Osteocyte (in vitro differentiated cells): ENCODE measurements around the gene CCDC107. TPM values are rescaled to one million over a fixed set of nuclear protein-coding genes. Genes with fewer than 3 reads are reported as not detected.
A peak's percentile ranks its signal among the peaks of the same experiment; 100 is the strongest.

Experiments used
- DNase-seq: peaks from one replicate; pipeline ENCODE4 v3.0.0; 2021; ENCODE audit warnings: mixed read lengths; ENCODE audit not compliant: unreplicated experiment; ENCODE audit errors: extremely low spot score
- H3K27ac Mint-ChIP-seq: one replicate; pipeline ENCODE4 v1.8.0; 2021; ENCODE audit warnings: mild to moderate bottlenecking, mixed read lengths; ENCODE audit not compliant: unreplicated experiment
- H3K27me3 Mint-ChIP-seq: one replicate; pipeline ENCODE4 v1.8.0; 2021; ENCODE audit warnings: mixed read lengths; ENCODE audit not compliant: unreplicated experiment
- H3K36me3 Mint-ChIP-seq: one replicate; pipeline ENCODE4 v1.8.0; 2021; ENCODE audit warnings: mixed read lengths; ENCODE audit not compliant: unreplicated experiment
- H3K4me1 Mint-ChIP-seq: one replicate; pipeline ENCODE4 v1.8.0; 2021; ENCODE audit warnings: mixed read lengths; ENCODE audit not compliant: unreplicated experiment
- H3K4me3 Mint-ChIP-seq: one replicate; pipeline ENCODE4 v1.8.0; 2021; ENCODE audit warnings: mild to moderate bottlenecking, moderate library complexity, mixed read lengths; ENCODE audit not compliant: unreplicated experiment
- H3K9me3 Mint-ChIP-seq: one replicate; pipeline ENCODE4 v1.8.0; 2021; ENCODE audit warnings: mixed read lengths; ENCODE audit not compliant: unreplicated experiment
- CTCF ChIP-seq: fragments of 200-600 bp; sonication (generic); IDR thresholded peaks from 2 replicates; pipeline ENCODE4 v1.5.0; 2021; ENCODE audit warnings: antibody characterized with exemption, mild to moderate bottlenecking, moderate library complexity
- total RNA-seq: library from RNA; stranded (reverse); gene quantifications from 2 replicates; pipeline ENCODE4 v1.2.1, GENCODE V29; 2021

CCDC107 gene
- total RNA-seq, 1 donor from 2014 or later = 31.3 TPM

GRCh38 chr9:35674025-35674361 is 15.9 kb downstream of the CCDC107 start:
- DNase-seq = no peak
- Mint-ChIP-seq H3K27me3 (no peaks in the 10 kb centered on the region), H3K4me3 (no peak overlapping the region), H3K4me1 (peaks cover 47% of the 10 kb centered on the region), H3K36me3 (no peaks in the 10 kb centered on the region), H3K27ac (no peak overlapping the region), H3K9me3 (no peaks in the 10 kb centered on the region)
- no peak for TF ChIP-seq CTCF

DNA sequence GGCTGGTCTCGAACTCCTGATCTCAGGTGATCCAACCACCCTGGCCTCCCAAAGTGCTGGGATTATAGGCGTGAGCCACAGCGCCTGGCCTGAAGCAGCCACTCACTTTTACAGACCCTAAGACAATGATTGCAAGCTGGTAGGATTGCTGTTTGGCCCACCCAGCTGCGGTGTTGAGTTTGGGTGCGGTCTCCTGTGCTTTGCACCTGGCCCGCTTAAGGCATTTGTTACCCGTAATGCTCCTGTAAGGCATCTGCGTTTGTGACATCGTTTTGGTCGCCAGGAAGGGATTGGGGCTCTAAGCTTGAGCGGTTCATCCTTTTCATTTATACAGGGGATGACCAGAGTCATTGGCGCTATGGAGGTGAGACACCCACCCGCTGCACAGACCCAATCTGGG is 17.1 kb downstream of the CCDC107 start:
- peak overlapping the region; percentile 38 for H3K4me3 Mint-ChIP-seq
- no peak for TF ChIP-seq CTCF
- H3K27me3 Mint-ChIP-seq = no peaks in the 10 kb centered on the region
- H3K9me3 Mint-ChIP-seq = no peaks in the 10 kb centered on the region
- no peak overlapping the region for H3K27ac Mint-ChIP-seq
- H3K4me1 Mint-ChIP-seq = peaks cover 44% of the 10 kb centered on the region
- no peak for DNase-seq
- H3K36me3 Mint-ChIP-seq = no peaks in the 10 kb centered on the region

DNA sequence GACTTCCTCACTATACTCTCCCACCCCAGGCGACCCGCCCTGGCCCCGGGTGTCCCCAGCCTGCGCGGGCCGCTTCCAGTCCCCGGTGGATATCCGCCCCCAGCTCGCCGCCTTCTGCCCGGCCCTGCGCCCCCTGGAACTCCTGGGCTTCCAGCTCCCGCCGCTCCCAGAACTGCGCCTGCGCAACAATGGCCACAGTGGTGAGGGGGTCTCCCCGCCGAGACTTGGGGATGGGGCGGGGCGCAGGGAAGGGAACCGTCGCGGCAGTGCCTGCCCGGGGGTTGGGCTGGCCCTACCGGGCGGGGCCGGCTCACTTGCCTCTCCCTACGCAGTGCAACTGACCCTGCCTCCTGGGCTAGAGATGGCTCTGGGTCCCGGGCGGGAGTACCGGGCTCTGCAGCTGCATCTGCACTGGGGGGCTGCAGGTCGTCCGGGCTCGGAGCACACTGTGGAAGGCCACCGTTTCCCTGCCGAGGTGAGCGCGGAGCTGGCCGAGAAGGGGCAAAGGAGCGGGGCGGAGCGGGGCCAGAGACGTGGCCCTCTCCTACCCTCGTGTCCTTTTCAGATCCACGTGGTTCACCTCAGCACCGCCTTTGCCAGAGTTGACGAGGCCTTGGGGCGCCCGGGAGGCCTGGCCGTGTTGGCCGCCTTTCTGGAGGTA is 17.8 kb downstream of the CCDC107 start:
- peaks cover 44% of the 10 kb centered on the region for H3K4me1 Mint-ChIP-seq
- TF ChIP-seq CTCF = no peak
- no peaks in the 10 kb centered on the region for H3K36me3 Mint-ChIP-seq
- no peaks in the 10 kb centered on the region for H3K9me3 Mint-ChIP-seq
- no peak overlapping the region for H3K27ac Mint-ChIP-seq
- no peaks in the 10 kb centered on the region for H3K27me3 Mint-ChIP-seq
- DNase-seq = peak; percentile 88
- peak overlapping the region; percentile 38 for H3K4me3 Mint-ChIP-seq

GRCh38 chr9:35679091-35679490 is 21.0 kb downstream of the CCDC107 start:
- H3K27me3 Mint-ChIP-seq = no peaks in the 10 kb centered on the region
- peak overlapping the region; percentile 52 for H3K27ac Mint-ChIP-seq
- TF ChIP-seq CTCF = no peak
- DNase-seq = no peak
- H3K36me3 Mint-ChIP-seq = peaks cover 19% of the 10 kb centered on the region
- H3K4me3 Mint-ChIP-seq = no peak overlapping the region
- peaks cover 62% of the 10 kb centered on the region for H3K4me1 Mint-ChIP-seq
- H3K9me3 Mint-ChIP-seq = no peaks in the 10 kb centered on the region

- no peaks in the 10 kb centered on the region for H3K9me3 Mint-ChIP-seq
- H3K27ac Mint-ChIP-seq = no peak overlapping the region
- no peak overlapping the region for H3K4me3 Mint-ChIP-seq
- H3K4me1 Mint-ChIP-seq = peaks cover 66% of the 10 kb centered on the region
- H3K27me3 Mint-ChIP-seq = no peaks in the 10 kb centered on the region
- no peak for DNase-seq
- TF ChIP-seq CTCF = no peak
- peaks cover 25% of the 10 kb centered on the region for H3K36me3 Mint-ChIP-seq
Observed at GRCh38 chr9:35679766-35680330, 21.8 kb downstream of the CCDC107 start.
